ENCODE results near the gene FBXO22.
"Not testable (repeated sequence)": the region's sequence is repeated elsewhere in the genome, so short reads cannot be mapped to it uniquely, and the experiment has no call there.

FBXO22 gene

GRCh38 chr15:75903331-75904239 is at the start of gene FBXO22:
FBXO22 (plus strand) TSS chr15:75903878; CDS start chr15:75903964, 86 bp downstream.
- TF ChIP-seq CTCF (conservative IDR thresholded peaks at IDR 0.05; ENCODE audit: low read depth, low read length) = no peak
- H3K4me3 ChIP-seq (ENCODE audit: low read depth, low read length) = peak within 1 kb of the TSS; percentile 99
- peak; percentile 93 for DNase-seq (ENCODE audit: low read depth)

GRCh38 chr15:75857886-75858285 is 45.8 kb upstream of the FBXO22 start:
- no peak for DNase-seq (ENCODE audit: low read depth)
- no peak for TF ChIP-seq CTCF (conservative IDR thresholded peaks at IDR 0.05; ENCODE audit: low read depth, low read length)
- no peak overlapping the region for H3K4me3 ChIP-seq (ENCODE audit: low read depth, low read length)

- TF ChIP-seq CTCF (conservative IDR thresholded peaks at IDR 0.05; ENCODE audit: low read depth, low read length) = no peak
- DNase-seq (ENCODE audit: low read depth) = peak; percentile 34
- no peak overlapping the region for H3K4me3 ChIP-seq (ENCODE audit: low read depth, low read length)
Observed at GRCh38 chr15:75861750-75862402, 41.8 kb upstream of the FBXO22 start.

GRCh38 chr15:75862796-75863195 is 40.9 kb upstream of the FBXO22 start:
- DNase-seq (ENCODE audit: low read depth) = no peak
- no peak overlapping the region for H3K4me3 ChIP-seq (ENCODE audit: low read depth, low read length)
- no peak for TF ChIP-seq CTCF (conservative IDR thresholded peaks at IDR 0.05; ENCODE audit: low read depth, low read length)

- no peak for DNase-seq (ENCODE audit: low read depth)
- H3K4me3 ChIP-seq (ENCODE audit: low read depth, low read length) = no peak overlapping the region
- TF ChIP-seq CTCF (conservative IDR thresholded peaks at IDR 0.05; ENCODE audit: low read depth, low read length) = no peak
Observed at GRCh38 chr15:75864213-75865059, 39.2 kb upstream of the FBXO22 start.

GRCh38 chr15:75866045-75866444 is 37.6 kb upstream of the FBXO22 start:
- not testable (repeated sequence) for DNase-seq (ENCODE audit: low read depth); H3K4me3 ChIP-seq (ENCODE audit: low read depth, low read length)

GRCh38 chr15:75866916-75867315 is 36.8 kb upstream of the FBXO22 start:
- H3K4me3 ChIP-seq (ENCODE audit: low read depth, low read length) = no peak overlapping the region
- TF ChIP-seq CTCF (conservative IDR thresholded peaks at IDR 0.05; ENCODE audit: low read depth, low read length) = no peak
- DNase-seq (ENCODE audit: low read depth) = no peak
